PC-3 (cell line): Measurements from ENCODE around the gene SMIM5.

Source experiments
- CTCF ChIP-seq: fragments of 300-600 bp; sonication (generic); conservative IDR thresholded peaks from 2 replicates; pipeline ENCODE4 v1.5.1; 2017; ENCODE audit warnings: antibody characterized with exemption, low read depth, mild to moderate bottlenecking, low read length
- EZH2 ChIP-seq: fragments of 300-600 bp; sonication (generic); IDR thresholded peaks from one replicate; pipeline ENCODE4 v1.6.1; 2017; ENCODE audit warnings: antibody characterized with exemption, mild to moderate bottlenecking, low read length; ENCODE audit not compliant: unreplicated experiment
- EZH2phosphoT487 ChIP-seq: fragments of 300-600 bp; sonication (generic); IDR thresholded peaks from 2 replicates; pipeline ENCODE4 v1.6.1; 2018; ENCODE audit warnings: mild to moderate bottlenecking, antibody characterized with exemption, low read length, borderline replicate concordance

- no peak for TF ChIP-seq EZH2
- TF ChIP-seq CTCF: peak; percentile 47
- no peak for TF ChIP-seq EZH2phosphoT487
Observed at GRCh38 chr17:75639771-75640555, 6.7 kb downstream of the SMIM5 start.
